ENCODE data around the gene DLGAP1. TPM values are rescaled to one million over a fixed set of nuclear protein-coding genes. Genes with fewer than 3 reads are reported as not detected.

DLGAP1 gene
- total and polyA plus RNA-seq, 2 donors, result 0.24 to 0.41 TPM

DNA sequence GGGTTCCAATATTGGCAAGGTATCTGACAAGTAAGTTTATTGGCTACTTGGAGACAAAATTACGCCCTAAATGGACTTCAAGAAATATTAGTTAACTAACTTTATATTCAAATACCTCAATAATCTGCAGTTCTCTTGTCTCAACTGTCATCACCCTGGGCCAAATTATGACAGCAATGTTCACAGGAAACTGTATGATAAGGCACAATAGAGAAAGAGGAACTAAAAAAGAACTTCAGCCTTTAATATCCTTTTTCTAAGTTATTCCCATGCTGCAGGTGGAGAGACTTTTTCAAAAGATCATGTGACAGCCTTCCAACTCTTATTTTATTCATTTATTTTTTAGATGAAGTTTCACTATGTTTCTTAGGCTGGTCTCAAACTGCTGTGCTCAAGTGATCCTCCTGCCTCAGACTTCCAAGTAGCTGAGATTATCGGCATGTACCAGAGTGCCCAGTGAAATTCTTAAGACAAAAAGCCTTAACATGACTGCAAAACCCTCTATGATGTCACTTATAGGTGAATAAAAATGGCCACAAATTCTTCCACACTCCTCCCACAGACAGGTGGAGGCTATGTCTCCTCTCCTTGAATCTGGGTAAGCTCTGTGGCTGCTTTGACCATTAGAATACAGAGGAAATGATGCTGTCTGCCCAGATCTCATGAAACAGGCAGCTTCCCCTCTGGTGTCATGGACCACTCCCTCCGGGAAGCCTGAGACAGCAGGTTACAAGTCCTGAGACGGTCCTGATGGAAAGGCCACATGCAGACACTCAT is 794.2 kb downstream of the DLGAP1 start:
- H3K9me3 ChIP-seq (ENCODE audit: control insufficient read depth in 2 of 2, insufficient read depth in 1 of 2, low read length in 1 of 2), result no peaks in the 10 kb centered on the region

DNA sequence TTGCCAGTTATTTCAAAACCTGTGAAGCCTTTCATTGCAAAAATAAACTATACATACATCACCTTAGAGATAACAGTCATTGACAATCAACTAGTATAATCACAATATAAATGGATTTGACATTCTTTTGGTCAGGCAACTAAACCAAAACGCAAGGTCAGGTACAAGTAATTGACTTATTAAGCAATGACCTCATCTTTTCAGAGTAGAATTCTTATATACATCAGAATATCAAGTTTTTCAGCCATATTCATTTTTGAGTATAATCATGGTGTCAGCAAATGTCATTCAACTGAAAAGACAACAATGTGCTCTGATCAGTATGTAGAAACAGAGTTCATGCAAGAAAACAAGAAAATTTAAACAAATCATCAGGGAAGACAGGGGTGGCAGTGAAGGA is 796.6 kb downstream of the DLGAP1 start:
- 95% methylated on average over 1 of the region's 1 CpG for WGBS
- H3K4me3 ChIP-seq (ENCODE audit: low read length in 2 of 2), result no peak overlapping the region
- no peaks in the 10 kb centered on the region for H3K27me3 ChIP-seq (ENCODE audit: control insufficient read depth in 2 of 2, insufficient read depth in 1 of 2, low read length in 1 of 2)
- peaks cover 0 to 4% of the 10 kb centered on the region in 2 donors for H3K4me1 ChIP-seq (ENCODE audit: control insufficient read depth in 2 of 2, insufficient read depth in 2 of 2, low read length in 2 of 2)
- DNase-seq (ENCODE audit: low read depth in 6 of 9, low spot score in 9 of 9), result no peak
- H3K9me3 ChIP-seq (ENCODE audit: control insufficient read depth in 2 of 2, insufficient read depth in 1 of 2, low read length in 1 of 2), result no peaks in the 10 kb centered on the region
- H3K36me3 ChIP-seq (ENCODE audit: control insufficient read depth in 2 of 2, insufficient read depth in 2 of 2, low read length in 1 of 2), result no peaks in the 10 kb centered on the region
- no peak overlapping the region for H3K27ac ChIP-seq (ENCODE audit: low read depth in 1 of 2, low read length in 1 of 2)

More for the DNA sequence above, 794.2 kb downstream of the DLGAP1 start:
- 43% methylated on average over 4 of the region's 4 CpGs for WGBS
- Histone ChIP-seq H3K36me3 (ENCODE audit: control insufficient read depth in 2 of 2, insufficient read depth in 2 of 2, low read length in 1 of 2) (no peaks in the 10 kb centered on the region), H3K27me3 (ENCODE audit: control insufficient read depth in 2 of 2, insufficient read depth in 1 of 2, low read length in 1 of 2) (no peaks in the 10 kb centered on the region), H3K4me1 (ENCODE audit: control insufficient read depth in 2 of 2, insufficient read depth in 2 of 2, low read length in 2 of 2) (peaks cover 0 to 9% of the 10 kb centered on the region in 2 donors), H3K4me3 (ENCODE audit: low read length in 2 of 2) (no peak overlapping the region), H3K27ac (ENCODE audit: low read depth in 1 of 2, low read length in 1 of 2) (peak overlapping the region in 1 of 2 donors; percentile 4)
- DNase-seq (ENCODE audit: low read depth in 6 of 9, low spot score in 9 of 9), result peak in 1 of 9 donors; percentile 24

- H3K4me1 ChIP-seq (ENCODE audit: control insufficient read depth in 2 of 2, insufficient read depth in 2 of 2, low read length in 2 of 2), result no peaks in the 10 kb centered on the region
- no peak overlapping the region for H3K4me3 ChIP-seq (ENCODE audit: low read length in 2 of 2)
- no peaks in the 10 kb centered on the region for H3K36me3 ChIP-seq (ENCODE audit: control insufficient read depth in 2 of 2, insufficient read depth in 2 of 2, low read length in 1 of 2)
- H3K27ac ChIP-seq (ENCODE audit: low read depth in 1 of 2, low read length in 1 of 2), result no peak overlapping the region
- no peak for DNase-seq (ENCODE audit: low read depth in 6 of 9, low spot score in 9 of 9)
- H3K27me3 ChIP-seq (ENCODE audit: control insufficient read depth in 2 of 2, insufficient read depth in 1 of 2, low read length in 1 of 2), result no peaks in the 10 kb centered on the region
- H3K9me3 ChIP-seq (ENCODE audit: control insufficient read depth in 2 of 2, insufficient read depth in 1 of 2, low read length in 1 of 2), result no peaks in the 10 kb centered on the region
- WGBS, result 94% methylated on average over 15 of the region's 15 CpGs
These were observed 799.7 kb downstream of the DLGAP1 start for GRCh38 chr18:3655254-3656050.

- Histone ChIP-seq H3K27me3 (ENCODE audit: control insufficient read depth in 2 of 2, insufficient read depth in 1 of 2, low read length in 1 of 2) (no peaks in the 10 kb centered on the region), H3K27ac (ENCODE audit: low read depth in 1 of 2, low read length in 1 of 2) (no peak overlapping the region), H3K36me3 (ENCODE audit: control insufficient read depth in 2 of 2, insufficient read depth in 2 of 2, low read length in 1 of 2) (no peaks in the 10 kb centered on the region), H3K9me3 (ENCODE audit: control insufficient read depth in 2 of 2, insufficient read depth in 1 of 2, low read length in 1 of 2) (no peaks in the 10 kb centered on the region), H3K4me1 (ENCODE audit: control insufficient read depth in 2 of 2, insufficient read depth in 2 of 2, low read length in 2 of 2) (no peaks in the 10 kb centered on the region), H3K4me3 (ENCODE audit: low read length in 2 of 2) (no peak overlapping the region)
- DNase-seq (ENCODE audit: low read depth in 6 of 9, low spot score in 9 of 9), result no peak
- WGBS, result 93% methylated on average over 11 of the region's 11 CpGs
These were observed 800.5 kb downstream of the DLGAP1 start for GRCh38 chr18:3654442-3655253.

DNA sequence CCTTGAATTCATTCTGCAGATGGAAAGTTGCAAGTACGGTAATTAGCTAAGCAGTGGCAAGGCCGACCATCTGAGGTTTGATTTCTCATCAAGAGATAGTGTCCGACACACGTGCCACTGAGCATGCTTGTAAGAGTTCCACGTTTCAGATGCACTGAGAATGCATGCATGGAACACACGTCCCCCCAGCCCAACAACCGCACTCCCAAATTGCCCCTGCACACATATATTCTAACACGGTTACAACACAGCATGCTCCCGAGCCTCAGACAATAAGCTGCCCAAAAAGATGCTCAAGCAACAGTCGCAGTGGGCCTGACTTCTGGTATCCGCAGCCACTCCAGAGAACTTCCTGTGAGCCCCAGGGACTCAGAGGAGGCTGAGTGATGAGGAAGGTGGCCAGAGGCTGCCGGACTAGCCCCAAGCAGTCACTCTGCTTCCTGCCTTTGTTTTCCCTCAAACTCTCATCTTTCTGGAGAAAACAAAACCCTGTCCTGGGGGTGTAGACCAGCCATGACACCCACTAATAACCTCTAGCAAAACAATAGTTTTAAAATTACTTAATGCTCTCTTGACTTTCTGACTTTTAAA is 801.2 kb downstream of the DLGAP1 start:
- Histone ChIP-seq H3K27ac (ENCODE audit: low read depth in 1 of 2, low read length in 1 of 2) (no peak overlapping the region), H3K27me3 (ENCODE audit: control insufficient read depth in 2 of 2, insufficient read depth in 1 of 2, low read length in 1 of 2) (no peaks in the 10 kb centered on the region), H3K36me3 (ENCODE audit: control insufficient read depth in 2 of 2, insufficient read depth in 2 of 2, low read length in 1 of 2) (no peaks in the 10 kb centered on the region), H3K9me3 (ENCODE audit: control insufficient read depth in 2 of 2, insufficient read depth in 1 of 2, low read length in 1 of 2) (no peaks in the 10 kb centered on the region), H3K4me3 (ENCODE audit: low read length in 2 of 2) (no peak overlapping the region), H3K4me1 (ENCODE audit: control insufficient read depth in 2 of 2, insufficient read depth in 2 of 2, low read length in 2 of 2) (no peaks in the 10 kb centered on the region)
- DNase-seq (ENCODE audit: low read depth in 6 of 9, low spot score in 9 of 9), result no peak
- 95% methylated on average over 12 of the region's 12 CpGs for WGBS

DNA sequence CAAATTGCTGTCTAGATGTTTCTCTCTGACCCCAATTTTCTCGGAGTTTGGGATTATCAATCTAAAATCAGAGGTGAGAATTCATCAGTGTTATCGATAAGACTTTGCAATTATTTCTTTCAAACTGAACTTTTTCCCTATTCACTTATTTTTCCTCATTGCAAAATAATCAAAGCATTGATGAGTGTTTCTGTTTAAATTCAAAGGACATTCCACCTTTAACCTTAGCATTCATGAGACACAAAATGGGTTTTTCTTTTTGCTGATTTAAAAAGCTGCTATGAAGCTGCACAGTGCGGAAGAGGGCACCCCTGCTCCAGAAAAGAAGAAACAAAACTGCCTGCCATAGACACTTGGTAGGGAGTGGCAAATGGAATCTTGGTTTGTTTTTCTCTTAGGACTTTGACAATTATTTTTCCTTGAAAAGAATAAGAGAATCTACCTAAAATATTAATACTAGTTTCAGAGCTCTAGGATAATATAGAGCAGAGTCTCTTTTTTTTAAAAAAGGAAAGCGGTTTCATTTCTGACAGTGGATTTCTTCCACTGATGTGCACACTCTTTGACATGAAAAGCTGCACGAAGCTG is 801.8 kb downstream of the DLGAP1 start:
- Histone ChIP-seq H3K4me1 (ENCODE audit: control insufficient read depth in 2 of 2, insufficient read depth in 2 of 2, low read length in 2 of 2) (no peaks in the 10 kb centered on the region), H3K27ac (ENCODE audit: low read depth in 1 of 2, low read length in 1 of 2) (peak overlapping the region in 1 of 2 donors; percentile 23)
- WGBS, result 96% methylated on average over 5 of the region's 5 CpGs

GRCh38 chr18:3652380-3653262 is 802.5 kb downstream of the DLGAP1 start:
- H3K4me1 ChIP-seq (ENCODE audit: control insufficient read depth in 2 of 2, insufficient read depth in 2 of 2, low read length in 2 of 2), result no peaks in the 10 kb centered on the region
- 81% methylated on average over 13 of the region's 13 CpGs for WGBS

More for the DNA sequence above, 801.8 kb downstream of the DLGAP1 start:
- Histone ChIP-seq H3K9me3 (ENCODE audit: control insufficient read depth in 2 of 2, insufficient read depth in 1 of 2, low read length in 1 of 2) (no peaks in the 10 kb centered on the region), H3K36me3 (ENCODE audit: control insufficient read depth in 2 of 2, insufficient read depth in 2 of 2, low read length in 1 of 2) (no peaks in the 10 kb centered on the region), H3K4me3 (ENCODE audit: low read length in 2 of 2) (no peak overlapping the region), H3K27me3 (ENCODE audit: control insufficient read depth in 2 of 2, insufficient read depth in 1 of 2, low read length in 1 of 2) (no peaks in the 10 kb centered on the region)
- DNase-seq (ENCODE audit: low read depth in 6 of 9, low spot score in 9 of 9), result no peak

GRCh38 chr18:3651266-3651665 is 803.8 kb downstream of the DLGAP1 start:
- DNase-seq (ENCODE audit: low read depth in 6 of 9, low spot score in 9 of 9), result no peak
- Histone ChIP-seq H3K4me3 (ENCODE audit: low read length in 2 of 2) (no peak overlapping the region), H3K27me3 (ENCODE audit: control insufficient read depth in 2 of 2, insufficient read depth in 1 of 2, low read length in 1 of 2) (no peaks in the 10 kb centered on the region), H3K4me1 (ENCODE audit: control insufficient read depth in 2 of 2, insufficient read depth in 2 of 2, low read length in 2 of 2) (no peaks in the 10 kb centered on the region), H3K9me3 (ENCODE audit: control insufficient read depth in 2 of 2, insufficient read depth in 1 of 2, low read length in 1 of 2) (no peaks in the 10 kb centered on the region), H3K36me3 (ENCODE audit: control insufficient read depth in 2 of 2, insufficient read depth in 2 of 2, low read length in 1 of 2) (no peaks in the 10 kb centered on the region), H3K27ac (ENCODE audit: low read depth in 1 of 2, low read length in 1 of 2) (no peak overlapping the region)
- WGBS, result 86% methylated on average over 9 of the region's 9 CpGs

More at GRCh38 chr18:3652380-3653262, 802.5 kb downstream of the DLGAP1 start:
- Histone ChIP-seq H3K27me3 (ENCODE audit: control insufficient read depth in 2 of 2, insufficient read depth in 1 of 2, low read length in 1 of 2) (no peaks in the 10 kb centered on the region), H3K9me3 (ENCODE audit: control insufficient read depth in 2 of 2, insufficient read depth in 1 of 2, low read length in 1 of 2) (no peaks in the 10 kb centered on the region), H3K4me3 (ENCODE audit: low read length in 2 of 2) (no peak overlapping the region), H3K36me3 (ENCODE audit: control insufficient read depth in 2 of 2, insufficient read depth in 2 of 2, low read length in 1 of 2) (no peaks in the 10 kb centered on the region), H3K27ac (ENCODE audit: low read depth in 1 of 2, low read length in 1 of 2) (peak overlapping the region in 1 of 2 donors; percentile 43)
- DNase-seq (ENCODE audit: low read depth in 6 of 9, low spot score in 9 of 9), result peak in 2 of 9 donors; percentile 7 to 23

Measured in thymus (tissue), 11 donors.